GM12874 (cell line): Measurements from ENCODE around the gene CCDC127.

Experiments
- CTCF ChIP-seq: IDR thresholded peaks from 2 replicates; pipeline ENCODE4 v1.5.1; 2011; ENCODE audit warnings: low read depth, mild to moderate bottlenecking, control low read depth, low read length, moderate library complexity; ENCODE audit not compliant: insufficient read depth

CCDC127 gene

GRCh38 chr5:169071-169727 lies 48.8 kb downstream of the CCDC127 start:
- no peak for TF ChIP-seq CTCF

- no peak for TF ChIP-seq CTCF
These were observed 49.8 kb downstream of the CCDC127 start for GRCh38 chr5:167982-168660.

GRCh38 chr5:167511-167910 lies 50.4 kb downstream of the CCDC127 start:
- no peak for TF ChIP-seq CTCF

- TF ChIP-seq CTCF = no peak
These were observed 51.2 kb downstream of the CCDC127 start for GRCh38 chr5:166441-167372.

GRCh38 chr5:164244-164643 lies 53.7 kb downstream of the CCDC127 start:
- TF ChIP-seq CTCF = no peak

GRCh38 chr5:163841-164240 lies 54.1 kb downstream of the CCDC127 start:
- no peak for TF ChIP-seq CTCF

- no peak for TF ChIP-seq CTCF
These were observed 54.7 kb downstream of the CCDC127 start for GRCh38 chr5:163338-163620.
